ENCODE measurements around the gene HECTD1. TPM values are rescaled to one million over a fixed set of nuclear protein-coding genes. Genes with fewer than 3 reads are reported as not detected.
A peak's percentile ranks its signal among the peaks of the same experiment; 100 is the strongest.
"Not testable (repeated sequence)": the region's sequence is repeated elsewhere in the genome, so short reads cannot be mapped to it uniquely, and the experiment has no call there.

The HECTD1 gene
- total and polyA plus RNA-seq, 11 donors: 42.4 to 185 (median 148) TPM

GRCh38 chr14:31239741-31240140 lies 32.1 kb upstream of the HECTD1 start:
- Histone ChIP-seq H3K9me3 (no peaks in the 10 kb centered on the region), H3K36me3 (no peaks in the 10 kb centered on the region), H3K27me3 (no peaks in the 10 kb centered on the region), H3K4me1 (peaks cover 0 to 17% (median 9%) of the 10 kb centered on the region in 12 donors), H3K27ac (no peak overlapping the region), H3K4me3 (no peak overlapping the region)
- TF ChIP-seq CTCF (IDR thresholded peaks at IDR 0.05): no peak
- no peak for TF ChIP-seq POLR2A (IDR thresholded peaks at IDR 0.05)
- no peak for DNase-seq
- 89 to 91% (median 91%) methylated on average over 6 of the region's 6 CpGs for WGBS, 4 donors
- intact Hi-C loops (cut with DNase I): no loop called here
- ATAC-seq: no peak

GRCh38 chr14:31235462-31235861 lies 27.9 kb upstream of the HECTD1 start:
- 87 to 94% (median 88%) methylated on average over 3 of the region's 3 CpGs for WGBS, 4 donors
- ATAC-seq: no peak
- Histone ChIP-seq H3K4me3 (no peak overlapping the region), H3K36me3 (no peaks in the 10 kb centered on the region), H3K4me1 (peaks cover 0 to 5% (median 0%) of the 10 kb centered on the region in 12 donors), H3K27ac (no peak overlapping the region), H3K9me3 (no peaks in the 10 kb centered on the region), H3K27me3 (no peaks in the 10 kb centered on the region)
- no peak for DNase-seq
- TF ChIP-seq CTCF (IDR thresholded peaks at IDR 0.05): no peak
- TF ChIP-seq POLR2A (IDR thresholded peaks at IDR 0.05): no peak
- intact Hi-C loops (cut with DNase I): no loop called here

GRCh38 chr14:31232081-31232480 lies 24.5 kb upstream of the HECTD1 start:
- H3K9me3 ChIP-seq: no peaks in the 10 kb centered on the region
- H3K4me3 ChIP-seq: no peak overlapping the region
- no peaks in the 10 kb centered on the region for H3K27me3 ChIP-seq
- no peak for TF ChIP-seq POLR2A (IDR thresholded peaks at IDR 0.05)
- no peaks in the 10 kb centered on the region for H3K36me3 ChIP-seq
- H3K4me1 ChIP-seq: peaks cover 0 to 17% (median 3%) of the 10 kb centered on the region in 12 donors
- WGBS, 4 donors: 78 to 99% (median 84%) methylated on average over 3 of the region's 3 CpGs
- ATAC-seq (no peak), DNase-seq (no peak)
- no peak overlapping the region for H3K27ac ChIP-seq
- intact Hi-C loops (cut with DNase I): no loop called here

GRCh38 chr14:31231272-31231671 lies 23.7 kb upstream of the HECTD1 start:
- peaks cover 0 to 17% (median 3%) of the 10 kb centered on the region in 12 donors for H3K4me1 ChIP-seq
- 86 to 96% (median 92%) methylated on average over 2 of the region's 2 CpGs for WGBS, 4 donors
- H3K27ac ChIP-seq; DNase-seq; H3K4me3 ChIP-seq; H3K27me3 ChIP-seq; ATAC-seq; H3K36me3 ChIP-seq; H3K9me3 ChIP-seq; intact Hi-C loops (cut with DNase I): not testable (repeated sequence)

- Histone ChIP-seq H3K36me3 (no peaks in the 10 kb centered on the region), H3K27ac (peak overlapping the region in 4 of 12 donors; percentile 48 to 79 (median 66)), H3K4me1 (peaks cover 0 to 17% (median 3%) of the 10 kb centered on the region in 12 donors), H3K4me3 (no peak overlapping the region), H3K27me3 (no peaks in the 10 kb centered on the region), H3K9me3 (no peaks in the 10 kb centered on the region)
- no peak for DNase-seq
- intact Hi-C loops (cut with DNase I): no loop called here
- TF ChIP-seq POLR2A (IDR thresholded peaks at IDR 0.05) (no peak), CTCF (IDR thresholded peaks at IDR 0.05) (no peak)
- ATAC-seq: no peak
- 83 to 94% (median 88%) methylated on average over 1 of the region's 1 CpG for WGBS, 4 donors
Measured at GRCh38 chr14:31230573-31230958, 23.0 kb upstream of the HECTD1 start.
